Mammary epithelial cell (primary cell): Measurements from ENCODE around the gene BTBD16.

Experiments used
- EZH2 ChIP-seq: IDR thresholded peaks from 2 replicates; pipeline ENCODE4 v1.6.1; 2012; ENCODE audit warnings: low read length, inconsistent platforms, borderline replicate concordance
- TF ChIP-seq, protein P1 (sequence below), 2 donors: IDR thresholded peaks in 1 of 2; conservative IDR thresholded peaks in 1 of 2; 2 replicates each; pipeline ENCODE4 v1.5.1; 2011 to 2012; ENCODE audit warnings: inconsistent platforms in 2 of 2, low read length in 2 of 2, mild to moderate bottlenecking in 2 of 2, control low read depth in 1 of 2, low read depth in 1 of 2; ENCODE audit not compliant: insufficient read depth in 1 of 2; ENCODE audit errors: extremely low read depth in 1 of 2

DNA sequence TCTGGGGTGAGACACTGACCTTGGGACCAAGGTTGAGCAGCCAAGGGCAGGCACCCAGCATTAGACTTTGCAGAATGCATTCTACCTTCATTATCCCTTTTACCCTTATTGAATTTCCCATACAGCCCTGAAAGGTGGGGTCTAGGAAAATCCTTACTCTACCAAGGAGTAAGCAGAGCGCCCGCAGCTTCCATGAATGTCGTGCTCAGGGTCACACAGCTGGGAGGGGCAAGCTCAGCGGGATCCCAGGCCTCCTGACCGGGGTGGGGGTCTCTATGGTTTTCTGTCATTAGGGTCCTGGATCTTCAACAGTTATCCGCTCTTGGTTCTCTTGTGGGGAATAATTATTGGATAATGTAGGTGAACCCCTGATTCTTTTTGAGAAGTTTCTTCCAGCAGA, 30.7 kb upstream of the BTBD16 start:
- TF ChIP-seq, protein P1, sequence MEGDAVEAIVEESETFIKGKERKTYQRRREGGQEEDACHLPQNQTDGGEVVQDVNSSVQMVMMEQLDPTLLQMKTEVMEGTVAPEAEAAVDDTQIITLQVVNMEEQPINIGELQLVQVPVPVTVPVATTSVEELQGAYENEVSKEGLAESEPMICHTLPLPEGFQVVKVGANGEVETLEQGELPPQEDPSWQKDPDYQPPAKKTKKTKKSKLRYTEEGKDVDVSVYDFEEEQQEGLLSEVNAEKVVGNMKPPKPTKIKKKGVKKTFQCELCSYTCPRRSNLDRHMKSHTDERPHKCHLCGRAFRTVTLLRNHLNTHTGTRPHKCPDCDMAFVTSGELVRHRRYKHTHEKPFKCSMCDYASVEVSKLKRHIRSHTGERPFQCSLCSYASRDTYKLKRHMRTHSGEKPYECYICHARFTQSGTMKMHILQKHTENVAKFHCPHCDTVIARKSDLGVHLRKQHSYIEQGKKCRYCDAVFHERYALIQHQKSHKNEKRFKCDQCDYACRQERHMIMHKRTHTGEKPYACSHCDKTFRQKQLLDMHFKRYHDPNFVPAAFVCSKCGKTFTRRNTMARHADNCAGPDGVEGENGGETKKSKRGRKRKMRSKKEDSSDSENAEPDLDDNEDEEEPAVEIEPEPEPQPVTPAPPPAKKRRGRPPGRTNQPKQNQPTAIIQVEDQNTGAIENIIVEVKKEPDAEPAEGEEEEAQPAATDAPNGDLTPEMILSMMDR (conservative IDR thresholded peaks at IDR 0.05 in 1 of 2, IDR thresholded peaks at IDR 0.05 in 1 of 2; ENCODE audit: extremely low read depth in 1 of 2, insufficient read depth in 1 of 2, low read depth in 1 of 2, low read length in 2 of 2) = no peak
- no peak for TF ChIP-seq EZH2
